ENCODE measurements around the gene CD93.

GRCh38 chr20:23125159-23125558, 39.0 kb upstream of the CD93 start:
- TF ChIP-seq TAF1 (IDR thresholded peaks at IDR 0.05; ENCODE audit: low read depth, low read length) = no peak
- TF ChIP-seq POLR2AphosphoS5 (IDR thresholded peaks at IDR 0.05; ENCODE audit: low read depth, low read length) = no peak
